Measurements from ENCODE around the gene ATP6V0E2.

ATP6V0E2 gene

DNA sequence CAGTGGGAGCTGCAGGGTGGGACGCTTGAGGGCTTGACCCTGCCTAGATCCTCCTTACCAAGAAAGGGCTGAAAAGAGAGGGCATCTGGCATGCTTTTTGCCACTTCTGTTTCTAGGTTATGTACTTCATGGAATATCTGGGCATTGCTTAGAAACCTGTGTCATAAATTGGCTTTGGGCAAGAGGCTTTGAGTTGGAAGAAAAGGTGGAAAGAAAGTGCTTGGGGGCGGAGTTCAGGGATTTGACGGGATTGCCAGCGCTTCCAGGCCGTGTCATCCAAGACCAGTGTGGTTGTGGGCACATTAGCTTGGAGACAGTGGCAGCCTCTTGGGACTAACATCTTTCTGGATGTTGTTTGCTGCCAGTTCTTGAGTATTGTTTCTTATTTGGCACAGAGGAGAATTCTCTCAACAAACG is 34.8 kb upstream of the ATP6V0E2 start:
- DNase-seq, result no peak

DNA sequence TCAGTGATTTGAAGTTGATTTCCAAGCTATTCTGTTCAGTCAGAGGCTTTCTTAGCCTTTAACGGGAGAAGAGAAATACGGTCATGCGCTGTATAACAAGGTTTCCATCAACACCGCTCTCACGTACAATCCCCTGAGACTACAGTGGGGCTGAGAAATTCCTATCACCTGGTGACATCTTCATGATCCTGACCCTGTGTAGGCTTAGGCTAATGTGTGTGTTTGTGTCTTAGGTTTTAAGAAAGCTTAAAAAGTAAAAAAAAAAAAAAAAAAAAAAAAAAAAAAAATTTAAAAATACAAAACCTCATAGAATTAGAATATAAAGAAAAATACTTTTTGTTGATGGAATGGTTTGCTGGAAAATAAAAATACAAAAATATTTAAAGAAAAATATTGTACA is 33.8 kb upstream of the ATP6V0E2 start:
- DNase-seq, result no peak

DNA sequence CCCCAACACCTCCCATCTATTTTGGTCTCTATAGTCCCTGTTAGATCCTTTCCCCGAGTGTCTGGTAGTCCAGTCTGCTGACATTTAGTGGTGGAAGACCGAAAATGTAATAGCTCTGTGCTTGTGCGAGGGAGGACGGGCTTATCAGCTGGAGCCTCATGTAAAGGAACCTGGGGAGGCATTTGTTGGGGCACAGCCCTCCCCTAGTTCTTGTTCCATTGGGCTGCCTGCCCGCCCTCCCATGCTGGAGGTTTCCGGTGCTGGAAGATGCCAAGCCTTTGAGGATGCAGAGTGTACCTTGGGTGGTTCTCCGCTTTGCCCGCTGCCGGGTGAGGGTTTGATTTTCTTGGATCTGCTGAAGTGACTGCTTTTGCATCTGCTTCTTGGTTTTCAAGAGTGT is 30.2 kb upstream of the ATP6V0E2 start:
- DNase-seq, result no peak

DNA sequence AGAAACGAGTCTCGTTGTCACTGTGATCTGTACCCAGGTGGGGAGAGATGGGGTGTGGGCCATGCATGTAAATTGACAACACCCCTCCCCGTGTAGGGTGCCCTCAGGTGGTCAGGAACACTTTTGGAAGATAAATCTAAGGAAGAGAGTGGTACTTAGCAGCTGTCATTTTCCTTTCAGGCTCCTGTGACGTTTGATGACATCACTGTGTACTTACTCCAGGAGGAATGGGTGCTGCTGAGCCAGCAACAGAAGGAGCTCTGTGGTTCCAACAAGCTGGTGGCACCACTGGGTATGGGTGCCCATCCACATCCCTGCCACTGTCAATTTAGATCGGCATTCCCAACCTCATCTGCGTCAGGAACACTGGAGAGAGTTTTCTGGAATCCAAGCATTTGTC is 29.3 kb upstream of the ATP6V0E2 start:
- DNase-seq, result no peak

DNA sequence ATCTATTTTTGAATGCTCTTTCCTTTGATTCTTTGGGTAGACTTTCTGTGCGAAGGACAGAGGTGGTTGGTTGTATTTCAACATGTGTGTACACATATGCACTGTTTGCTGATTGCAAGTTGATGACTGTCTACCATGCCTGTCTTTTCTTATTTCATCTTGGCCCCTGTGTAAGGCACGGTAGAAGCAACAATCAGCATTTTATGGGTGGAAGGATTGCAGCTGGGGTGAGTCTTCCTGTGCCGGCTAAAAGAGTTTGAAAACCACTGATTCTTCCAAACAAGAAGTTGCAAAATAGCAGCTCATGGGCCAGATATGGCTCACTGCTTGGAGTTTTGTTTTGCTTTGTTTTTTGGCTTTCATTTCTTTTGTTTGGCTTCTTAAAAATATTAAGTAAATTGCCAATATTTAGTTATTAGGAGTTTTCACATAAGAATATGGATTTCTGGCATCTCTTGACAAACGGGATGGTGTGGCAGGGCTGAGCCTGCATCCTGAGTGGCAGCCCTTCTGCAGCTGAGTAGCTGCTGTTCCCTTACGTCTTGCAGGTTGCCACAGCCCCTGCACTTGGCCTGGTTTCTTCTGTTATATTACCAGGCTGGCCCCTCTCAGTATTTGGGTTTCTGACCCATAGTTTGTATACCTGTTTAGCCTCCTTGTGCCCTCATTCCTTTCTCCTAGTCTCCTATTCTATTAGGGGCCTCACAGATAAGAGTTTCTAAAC is 28.4 kb upstream of the ATP6V0E2 start:
- peak; percentile 17 for DNase-seq

DNA sequence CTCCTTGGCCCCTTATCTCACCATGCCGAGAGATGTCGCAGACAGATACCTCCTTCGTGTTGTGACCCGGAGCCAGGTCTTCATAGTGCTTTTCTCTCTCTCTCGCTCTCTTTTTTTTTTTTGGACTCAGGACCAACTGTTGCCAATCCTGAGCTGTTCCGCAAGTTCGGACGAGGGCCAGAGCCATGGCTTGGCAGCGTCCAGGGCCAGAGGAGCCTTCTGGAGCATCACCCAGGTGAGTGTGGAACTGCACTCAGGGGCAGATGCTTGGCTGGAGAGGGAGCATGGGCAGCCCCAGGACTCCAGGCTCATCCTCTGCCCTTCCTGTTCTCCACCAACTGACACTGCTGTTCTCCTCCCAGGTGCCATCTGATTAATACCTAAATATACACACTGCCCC is 27.7 kb upstream of the ATP6V0E2 start:
- DNase-seq, result no peak

DNA sequence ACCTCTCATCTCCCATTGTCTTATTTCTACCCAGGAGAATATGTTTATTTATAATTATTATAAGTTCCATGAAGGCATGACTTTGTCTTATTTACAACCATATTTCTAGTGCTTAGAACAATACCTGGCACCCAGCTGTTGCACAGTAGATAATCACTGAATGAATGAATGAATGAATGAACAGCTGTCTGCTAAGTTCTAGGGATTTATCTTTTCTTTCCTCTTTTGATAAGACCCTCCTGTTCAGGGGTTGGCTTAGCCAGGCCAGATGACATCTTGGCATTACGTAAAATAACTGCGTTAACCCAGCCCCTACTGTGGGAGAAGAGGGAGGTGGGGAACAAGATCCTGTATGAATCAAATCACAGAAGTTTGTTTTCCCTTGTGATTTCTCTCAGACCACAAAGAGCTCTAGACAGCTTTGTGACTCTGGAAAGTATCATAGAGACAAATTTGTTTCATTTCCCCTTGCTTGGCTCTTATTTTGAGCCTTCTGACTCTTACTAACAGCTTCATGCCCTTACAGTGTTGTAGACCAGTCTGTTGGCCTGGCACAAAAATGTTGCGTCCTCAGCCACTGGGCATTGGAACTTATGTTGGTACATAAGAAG is 27.2 kb upstream of the ATP6V0E2 start:
- peak; percentile 74 for DNase-seq

DNA sequence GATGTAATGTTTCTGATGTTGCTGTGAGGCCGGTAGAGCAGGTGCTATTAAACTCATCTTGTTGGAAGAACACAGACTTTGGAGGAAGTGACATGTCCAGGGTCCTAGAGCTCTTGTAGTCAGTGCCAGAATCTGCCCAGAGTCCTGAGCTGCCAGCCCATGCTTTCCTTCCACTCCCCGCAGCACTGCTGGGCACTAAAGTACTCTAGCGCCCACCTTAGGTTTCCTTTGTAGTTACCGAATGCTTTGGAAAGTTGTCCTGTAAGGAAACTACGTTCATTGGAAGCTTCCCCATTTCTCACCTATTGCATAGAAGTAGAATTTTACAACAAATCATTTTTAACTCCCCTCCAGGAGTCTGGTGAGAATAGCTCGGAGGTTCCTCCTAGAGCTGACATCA is 24.6 kb upstream of the ATP6V0E2 start:
- DNase-seq, result no peak

DNA sequence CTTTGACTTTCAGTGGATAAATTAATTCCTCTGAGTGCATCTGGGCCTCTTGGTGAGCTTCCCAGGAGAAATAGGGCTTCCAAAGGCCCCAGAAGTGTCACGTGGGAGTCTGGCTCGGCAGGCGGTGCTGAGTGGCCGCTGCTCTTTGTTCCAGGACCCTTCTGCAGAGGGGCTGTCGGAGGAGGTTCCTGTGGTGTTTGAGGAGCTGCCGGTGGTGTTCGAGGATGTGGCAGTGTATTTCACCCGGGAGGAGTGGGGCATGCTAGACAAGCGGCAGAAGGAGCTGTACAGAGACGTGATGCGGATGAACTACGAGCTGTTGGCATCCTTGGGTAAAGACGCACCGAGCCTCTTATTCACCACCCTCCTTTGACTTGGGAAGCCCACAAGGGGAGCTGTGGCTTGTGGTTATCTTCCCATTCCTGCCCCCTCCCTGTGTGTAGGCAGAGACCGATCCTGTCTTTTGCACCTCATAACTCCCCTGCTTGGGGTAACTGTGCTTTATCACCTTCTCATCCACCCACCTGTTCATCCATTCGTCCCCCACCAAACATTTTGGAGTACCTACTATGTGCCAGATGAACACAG is 23.7 kb upstream of the ATP6V0E2 start:
- no peak for DNase-seq

DNA sequence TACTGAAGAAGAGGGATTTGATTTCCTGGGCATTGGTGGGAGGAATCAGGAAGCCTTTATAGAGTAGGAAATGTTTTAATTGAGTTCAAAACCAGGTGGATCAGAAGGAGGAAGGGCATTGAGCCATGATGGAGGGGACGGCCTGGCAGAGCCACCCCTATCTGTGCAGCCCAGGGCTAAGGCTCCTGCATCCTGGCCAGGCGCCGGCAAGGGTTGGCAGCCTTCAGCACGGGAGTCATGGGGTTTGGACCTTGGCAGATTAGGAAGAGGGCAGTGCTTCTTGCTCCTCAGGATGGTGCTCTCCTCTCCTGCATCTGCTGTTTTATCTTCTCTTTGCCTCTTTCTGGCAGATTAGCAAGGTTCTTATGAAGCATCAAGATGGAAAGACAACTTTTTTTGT is 23.1 kb upstream of the ATP6V0E2 start:
- DNase-seq, result no peak

DNA sequence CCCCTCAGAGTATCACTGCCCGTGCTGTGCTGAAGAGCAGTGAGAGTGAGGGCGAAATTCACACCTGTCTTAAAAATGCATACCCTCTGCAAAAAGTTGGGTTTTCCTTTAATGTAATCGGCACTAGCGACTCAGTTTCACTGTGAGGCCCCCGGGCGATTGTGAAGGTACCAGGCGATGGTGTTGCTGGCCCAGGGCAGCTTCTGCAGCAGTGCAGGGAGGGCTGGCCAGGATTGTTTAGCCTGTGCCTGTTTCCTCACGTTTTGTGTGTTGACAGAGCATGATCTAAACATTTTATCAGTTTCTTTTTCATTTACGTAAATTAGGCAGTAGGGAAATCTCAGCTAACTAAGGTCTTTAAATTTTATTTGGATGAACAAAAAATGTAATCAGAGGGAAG is 22.3 kb upstream of the ATP6V0E2 start:
- no peak for DNase-seq

DNA sequence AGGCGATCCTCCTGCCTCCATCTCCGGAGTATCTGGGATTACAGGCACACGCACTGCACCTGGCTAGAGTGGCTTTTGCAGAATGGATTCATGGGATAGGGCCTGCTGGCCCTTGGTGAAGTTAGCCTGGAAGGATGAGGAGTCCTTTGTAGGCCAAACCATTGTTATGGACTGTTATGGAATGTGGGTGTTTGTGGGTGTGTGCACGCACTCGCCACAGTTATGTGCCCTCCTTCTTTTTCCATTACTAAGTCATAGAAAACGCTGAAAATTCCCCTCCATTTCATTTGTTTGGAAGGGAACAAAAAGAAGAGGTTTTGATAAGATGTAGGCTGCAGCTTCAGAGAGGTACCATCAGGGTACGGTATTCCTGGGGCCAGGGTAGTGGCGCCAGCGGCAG is 20.6 kb upstream of the ATP6V0E2 start:
- DNase-seq, result no peak

DNA sequence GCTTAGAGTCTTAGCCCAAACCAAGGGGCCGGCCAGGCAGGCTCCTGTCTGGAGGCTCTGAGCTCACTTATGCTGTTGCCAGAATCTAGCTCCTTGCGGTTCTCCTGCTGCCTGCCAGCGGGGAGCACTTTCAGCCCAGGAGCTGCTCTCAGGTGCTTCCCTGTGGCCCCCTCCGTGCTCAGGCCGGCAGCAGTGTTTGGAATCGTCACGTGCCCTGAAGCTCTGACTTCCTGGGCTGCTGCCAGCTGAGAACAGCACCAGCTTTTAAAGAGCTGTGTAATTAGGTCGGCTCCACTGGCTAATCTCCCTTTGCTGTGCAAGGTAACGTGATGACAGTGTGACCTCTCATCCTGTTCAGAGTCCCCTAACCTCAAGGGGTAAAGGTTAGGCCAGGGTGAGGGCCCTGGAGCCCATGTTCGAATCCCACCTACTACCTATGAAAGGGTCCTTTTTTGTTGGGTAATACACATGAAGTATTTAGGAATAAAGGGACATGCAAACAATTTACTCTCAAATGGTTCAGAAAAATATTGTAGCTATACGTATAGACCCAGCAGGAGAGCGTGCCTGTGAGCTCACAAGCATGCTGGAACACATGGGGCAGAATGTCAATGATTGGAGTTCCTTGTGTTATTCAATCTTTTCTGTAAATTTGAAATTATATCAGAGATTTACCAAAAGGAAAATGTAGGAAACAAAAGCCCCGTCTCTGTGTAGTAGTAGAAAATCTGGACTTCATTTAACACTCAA is 19.0 kb upstream of the ATP6V0E2 start:
- DNase-seq, result no peak

DNA sequence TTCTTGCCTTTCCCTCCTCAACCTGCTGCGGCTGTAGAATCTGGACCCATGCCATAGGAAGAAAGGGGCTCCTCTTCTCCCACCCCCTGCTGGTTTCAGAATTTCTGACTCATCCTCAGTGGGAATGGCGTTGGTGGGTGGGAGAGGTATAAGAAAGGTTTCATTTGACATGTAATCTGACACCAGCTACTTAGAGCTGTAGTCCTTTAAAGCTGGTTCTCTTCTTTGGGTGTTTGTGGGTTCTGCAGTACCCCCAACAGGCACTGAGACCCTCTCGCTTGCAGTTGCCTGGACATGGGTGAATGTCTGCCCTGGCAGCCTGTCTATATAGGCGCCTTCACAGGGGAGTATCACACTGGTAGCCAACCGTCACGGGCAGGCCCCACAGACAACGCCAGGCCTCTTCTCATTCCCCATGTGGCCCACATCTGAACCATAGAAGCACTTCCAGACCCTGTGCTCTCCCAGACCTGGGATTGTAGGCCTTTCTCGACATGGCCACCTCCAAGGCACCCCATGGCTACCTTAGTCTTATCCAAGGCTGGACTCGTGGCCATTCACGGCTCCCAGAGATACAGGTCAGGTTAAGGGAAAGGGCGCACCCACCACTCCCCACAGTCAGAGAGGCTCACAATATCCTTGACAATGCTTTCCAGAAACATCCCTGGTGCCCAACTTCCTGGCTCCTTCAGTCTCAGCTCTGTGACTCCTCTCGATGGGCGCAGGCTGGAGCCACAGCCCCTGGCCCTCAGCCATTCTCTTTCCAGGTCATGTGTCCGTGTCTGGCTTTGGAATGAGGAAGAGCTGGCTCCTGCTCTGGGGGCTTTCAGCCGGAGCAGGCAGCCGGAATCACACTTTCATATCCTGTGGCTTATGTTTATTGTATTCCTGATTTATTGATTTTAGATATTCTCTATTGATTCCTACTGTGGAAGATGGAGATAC is 18.1 kb upstream of the ATP6V0E2 start:
- no peak for DNase-seq

DNA sequence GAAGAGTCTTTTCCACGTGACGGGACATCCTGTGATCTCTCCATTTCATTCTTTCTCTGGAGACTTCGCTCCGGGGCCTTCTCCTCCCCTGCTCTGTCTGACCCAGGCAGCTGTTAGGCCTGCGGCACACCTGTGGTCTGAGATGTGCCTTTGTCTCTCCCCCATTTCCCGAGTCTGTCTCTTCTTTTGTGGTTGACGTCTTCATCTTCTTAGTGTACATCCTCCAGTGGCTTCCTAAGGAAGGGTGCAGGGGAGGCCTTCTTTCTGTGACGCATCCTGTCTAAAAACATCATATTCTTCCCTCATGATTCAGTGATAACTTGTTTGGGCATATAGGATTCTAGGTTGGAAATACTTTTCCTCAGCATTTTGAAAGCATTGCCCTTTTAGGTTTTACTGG is 17.2 kb upstream of the ATP6V0E2 start:
- no peak for DNase-seq

DNA sequence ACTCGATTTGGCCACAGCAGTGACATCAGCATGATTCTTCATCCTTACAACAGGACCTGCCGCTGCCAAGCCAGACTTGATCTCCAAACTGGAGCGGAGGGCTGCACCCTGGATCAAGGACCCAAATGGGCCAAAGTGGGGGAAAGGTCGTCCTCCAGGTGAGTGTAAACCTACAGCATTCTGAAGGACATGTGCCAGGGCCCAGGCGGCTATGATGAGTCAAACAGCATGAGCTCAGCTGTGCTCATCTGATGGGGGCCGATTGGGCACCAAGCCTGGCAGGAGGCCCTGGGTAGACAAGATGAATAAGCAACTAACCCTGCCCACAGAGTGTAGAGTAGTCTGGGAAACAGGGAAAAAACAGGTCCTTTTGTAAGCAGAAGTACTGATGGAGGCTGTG is 14.4 kb upstream of the ATP6V0E2 start:
- no peak for DNase-seq

DNA sequence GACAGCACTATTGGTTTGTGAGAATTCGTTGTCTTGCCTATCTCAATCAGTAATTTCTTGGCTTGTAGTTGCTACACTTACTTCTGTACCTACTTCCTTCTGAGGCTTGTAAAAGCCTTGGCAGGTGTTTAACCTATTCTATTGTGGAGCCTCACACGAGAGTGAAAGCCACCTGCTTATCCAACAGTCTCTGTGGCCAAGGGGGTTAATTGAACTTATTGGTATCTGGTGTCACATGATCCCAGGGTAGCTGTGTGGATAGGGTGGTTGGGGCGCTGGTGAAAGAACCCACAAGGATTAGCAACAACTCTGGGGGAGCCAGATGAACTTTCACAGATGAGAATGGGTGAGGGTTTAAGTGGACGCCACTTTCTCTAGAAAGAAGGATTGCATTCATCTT is 13.9 kb upstream of the ATP6V0E2 start:
- DNase-seq, result no peak

DNA sequence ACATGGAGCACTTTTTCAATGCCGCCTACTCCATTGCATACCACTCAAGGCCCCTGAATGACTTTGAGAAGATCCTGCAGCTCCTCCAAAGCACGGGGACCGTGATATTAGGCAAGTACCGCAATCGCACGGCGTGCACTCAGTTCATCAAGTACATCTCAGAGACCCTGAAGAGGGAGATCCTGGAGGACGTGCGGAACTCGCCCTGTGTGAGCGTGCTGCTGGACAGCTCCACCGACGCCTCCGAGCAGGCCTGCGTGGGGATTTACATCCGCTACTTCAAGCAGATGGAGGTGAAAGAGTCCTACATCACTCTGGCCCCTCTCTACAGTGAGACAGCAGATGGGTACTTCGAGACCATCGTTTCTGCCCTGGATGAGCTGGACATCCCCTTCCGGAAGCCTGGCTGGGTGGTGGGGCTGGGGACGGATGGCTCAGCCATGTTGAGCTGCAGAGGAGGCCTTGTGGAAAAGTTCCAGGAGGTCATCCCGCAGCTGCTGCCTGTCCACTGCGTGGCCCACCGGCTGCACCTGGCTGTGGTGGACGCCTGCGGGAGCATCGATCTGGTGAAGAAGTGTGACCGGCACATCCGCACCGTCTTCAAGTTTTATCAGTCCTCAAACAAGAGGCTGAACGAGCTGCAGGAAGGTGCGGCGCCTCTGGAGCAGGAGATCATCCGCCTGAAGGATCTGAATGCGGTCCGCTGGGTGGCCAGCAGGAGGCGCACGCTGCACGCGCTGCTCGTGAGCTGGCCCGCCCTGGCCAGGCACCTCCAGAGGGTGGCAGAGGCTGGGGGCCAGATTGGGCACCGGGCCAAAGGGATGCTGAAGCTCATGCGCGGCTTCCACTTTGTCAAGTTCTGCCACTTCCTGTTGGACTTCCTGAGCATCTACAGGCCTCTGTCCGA is 12.7 kb upstream of the ATP6V0E2 start:
- DNase-seq, result no peak

DNA sequence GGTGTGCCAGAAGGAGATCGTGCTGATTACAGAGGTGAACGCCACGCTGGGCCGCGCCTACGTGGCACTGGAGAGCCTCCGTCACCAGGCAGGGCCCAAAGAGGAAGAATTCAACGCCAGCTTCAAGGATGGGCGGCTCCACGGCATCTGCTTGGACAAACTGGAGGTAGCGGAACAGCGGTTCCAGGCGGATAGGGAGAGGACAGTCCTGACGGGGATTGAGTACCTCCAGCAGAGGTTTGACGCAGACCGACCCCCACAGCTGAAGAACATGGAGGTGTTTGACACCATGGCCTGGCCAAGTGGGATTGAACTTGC is 12.1 kb upstream of the ATP6V0E2 start:
- no peak for DNase-seq

DNA sequence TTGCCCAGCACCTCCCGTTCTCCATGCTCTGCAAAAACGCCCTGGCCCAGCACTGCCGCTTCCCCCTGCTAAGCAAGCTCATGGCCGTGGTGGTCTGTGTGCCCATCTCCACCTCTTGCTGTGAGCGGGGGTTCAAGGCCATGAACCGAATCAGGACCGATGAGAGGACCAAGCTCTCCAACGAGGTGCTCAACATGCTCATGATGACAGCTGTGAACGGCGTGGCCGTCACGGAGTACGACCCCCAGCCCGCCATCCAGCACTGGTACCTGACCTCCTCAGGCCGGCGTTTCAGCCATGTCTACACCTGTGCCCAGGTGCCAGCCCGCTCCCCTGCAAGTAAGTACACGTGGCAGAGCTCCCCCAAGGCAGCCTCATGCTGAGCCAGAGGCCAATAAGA is 11.6 kb upstream of the ATP6V0E2 start:
- no peak for DNase-seq

DNA sequence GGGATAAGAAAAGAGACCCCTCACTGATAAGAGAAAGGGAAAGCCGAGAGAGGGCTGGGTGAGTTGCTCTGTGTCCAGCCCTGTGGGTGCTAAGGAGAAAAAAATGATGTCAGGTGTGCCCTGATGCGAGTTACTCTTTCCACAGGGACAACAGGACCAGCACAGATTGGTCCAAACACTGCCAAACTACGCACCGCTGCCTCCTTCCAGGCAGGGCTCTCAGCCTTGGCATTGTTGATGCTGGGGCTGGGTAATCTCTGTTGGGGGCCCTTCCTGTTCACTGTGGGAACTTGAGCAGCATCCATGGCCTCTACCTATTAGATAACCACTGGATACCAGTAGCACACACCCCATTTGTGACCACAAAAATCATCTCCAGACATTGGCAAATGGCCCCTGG is 10.3 kb upstream of the ATP6V0E2 start:
- no peak for DNase-seq

DNA sequence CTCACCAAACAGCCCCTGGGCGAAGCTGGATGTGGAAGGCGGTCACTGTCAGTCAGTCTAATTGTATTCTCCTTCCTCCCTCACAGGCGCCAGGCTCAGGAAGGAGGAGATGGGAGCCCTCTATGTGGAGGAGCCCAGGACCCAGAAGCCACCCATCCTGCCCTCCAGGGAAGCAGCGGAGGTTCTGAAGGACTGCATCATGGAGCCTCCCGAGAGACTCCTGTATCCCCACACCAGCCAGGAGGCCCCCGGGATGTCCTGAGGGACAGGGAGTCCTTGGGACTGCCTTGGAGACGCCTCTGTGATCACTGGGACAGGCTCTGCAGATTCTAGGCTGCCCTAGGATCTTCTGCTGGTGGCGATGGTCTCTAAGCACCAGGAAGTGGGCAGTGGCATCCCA is 9.7 kb upstream of the ATP6V0E2 start:
- no peak for DNase-seq

Data from MV-4-11 (cell line).